K562 (cell line): ENCODE measurements around the gene SLMAP. TPM values are rescaled to one million over a fixed set of nuclear protein-coding genes. Genes with fewer than 3 reads are reported as not detected.

Source experiments
- ATAC-seq: fragments of 200-7000 bp; cut with Tn5 transposase; 3 replicates; pipeline ENCODE4 v1.9.1; 2020; ENCODE audit warnings: moderate library complexity
- BruUV-seq: library from RNA; stranded (reverse); fragments of 400-500 nt; replicated peaks from 2 replicates; lab custom pipeline; 2021; lab: Mats Ljungman, UMichigan
- CTCF ChIA-PET: fragments of 300-600 bp; formaldehyde crosslinking; extraction: SDS; loops from one replicate; lab custom pipeline; 2021; ENCODE audit warnings: low intra/inter-chr PET ratio; lab: Yijun Ruan, JAX
- POLR2A ChIA-PET: fragments of 300-600, 350-650 bp; sonication (Branson Sonifier 250); formaldehyde crosslinking; extraction: SDS; loops from one replicate; lab custom pipeline; 2021; ENCODE audit warnings: antibody characterized with exemption, inconsistent platforms; lab: Yijun Ruan, JAX
- DNase-seq, 4 experiments: peaks; one replicate each; pipeline versions ENCODE4 v3.0.0 to v3.0.0-alpha.2; 2011 to 2018; ENCODE audit warnings: low spot score in 3 of 4, mixed read lengths in 3 of 4; ENCODE audit errors: extremely low read depth in 1 of 4
- FAIRE-seq: peaks from 2 replicates; lab custom pipeline; 2011; peaks lifted over from hg19 to GRCh38; lab: Jason Lieb, UNC
- H2AFZ ChIP-seq: 2 replicates; pipeline ENCODE4 v1.6.0; 2011; ENCODE audit warnings: low read depth, low read length, control low read depth, inconsistent platforms
- H3K27ac ChIP-seq: fragments of 200-600 bp; 3 replicates; pipeline ENCODE4 v1.8.0; 2011; ENCODE audit warnings: low read depth, mild to moderate bottlenecking, control low read depth, inconsistent platforms, low read length, moderate library complexity, mixed read lengths; ENCODE audit errors: extremely low read depth
- H3K27me3 ChIP-seq, 2 experiments: fragments of 300-600 bp in 1 of 2; 2 replicates in 1 of 2; 3 replicates in 1 of 2; pipeline versions ENCODE4 v1.6.0 to v1.8.0; 2011; ENCODE audit warnings: inconsistent platforms in 2 of 2, low read length in 2 of 2, mild to moderate bottlenecking in 1 of 2, mixed read lengths in 1 of 2, moderate library complexity in 1 of 2; ENCODE audit not compliant: control insufficient read depth in 2 of 2, insufficient read depth in 2 of 2
- H3K36me3 ChIP-seq: fragments of 300-600 bp; 3 replicates; pipeline ENCODE4 v1.8.0; 2011; ENCODE audit warnings: mild to moderate bottlenecking, low read length, inconsistent platforms; ENCODE audit not compliant: control insufficient read depth, insufficient read depth
- H3K4me1 ChIP-seq, 2 experiments: fragments of 200-600 bp in 1 of 2; replicated peaks in 1 of 2; 2 replicates in 1 of 2; 3 replicates in 1 of 2; pipeline versions ENCODE4 v1.5.1 to v1.8.0; 2011; ENCODE audit warnings: inconsistent platforms in 2 of 2, low read length in 2 of 2, mild to moderate bottlenecking in 1 of 2, mixed read lengths in 1 of 2, moderate library complexity in 1 of 2; ENCODE audit not compliant: control insufficient read depth in 2 of 2, insufficient read depth in 2 of 2
- H3K4me2 ChIP-seq: 2 replicates; pipeline ENCODE4 v1.6.1; 2011; ENCODE audit warnings: low read length, control low read depth, inconsistent platforms, mixed read lengths; ENCODE audit not compliant: insufficient read depth
- H3K4me3 ChIP-seq: fragments of 200-600 bp; sonication (generic), shearing (Covaris generic); 2 replicates; pipeline ENCODE4 v1.5.1; 2016; ENCODE audit warnings: control low read depth, inconsistent platforms
- H3K79me2 ChIP-seq: fragments of 200-600 bp; 3 replicates; pipeline ENCODE4 v1.8.0; 2011; ENCODE audit warnings: low read length, inconsistent platforms; ENCODE audit not compliant: control insufficient read depth, insufficient read depth
- H3K9ac ChIP-seq, 2 experiments: 2 replicates each; pipeline versions ENCODE4 v1.6.0 to v1.6.1; 2011; ENCODE audit warnings: low read depth in 2 of 2, low read length in 2 of 2, control low read depth in 1 of 2, inconsistent platforms in 1 of 2, mild to moderate bottlenecking in 1 of 2, mixed read lengths in 1 of 2; ENCODE audit not compliant: insufficient read depth in 1 of 2
- H3K9me1 ChIP-seq: one replicate; pipeline ENCODE4 v1.6.0; 2011; ENCODE audit warnings: inconsistent platforms, mild to moderate bottlenecking, low read length, moderate library complexity; ENCODE audit not compliant: control insufficient read depth, insufficient read depth
- H3K9me3 ChIP-seq: replicated peaks from 2 replicates; pipeline ENCODE4 v1.5.1; 2011; ENCODE audit warnings: low read depth, low read length, inconsistent platforms; ENCODE audit not compliant: control insufficient read depth, insufficient read depth
- H4K20me1 ChIP-seq: replicated peaks from 2 replicates; pipeline ENCODE4 v1.6.1; 2011; ENCODE audit warnings: low read length, inconsistent platforms, mixed read lengths; ENCODE audit not compliant: control insufficient read depth, insufficient read depth
- CCNT2 ChIP-seq: IDR thresholded peaks from 2 replicates; pipeline ENCODE4 v1.6.1; 2011; ENCODE audit warnings: borderline replicate concordance, low read depth, mild to moderate bottlenecking, moderate library complexity, mixed read lengths, low read length; ENCODE audit not compliant: insufficient read length; ENCODE audit errors: extremely low read depth
- ESRRA ChIP-seq: fragments of 450-650 bp; IDR thresholded peaks from 2 replicates; pipeline ENCODE4 v1.6.1; 2014; ENCODE audit warnings: low read depth, mild to moderate bottlenecking, moderate library complexity, borderline replicate concordance
- NFYB ChIP-seq: IDR thresholded peaks from 2 replicates; pipeline ENCODE4 v1.6.1; 2011; ENCODE audit warnings: mild to moderate bottlenecking, moderate library complexity; ENCODE audit not compliant: insufficient read length; ENCODE audit errors: extremely low read depth
- WGBS: fragments of 100-300 bp; shearing (Covaris generic); methylation state at CpG from one replicate; pipeline ENCODE4 v1.1.6; 2016; ENCODE audit warnings: low coverage, mixed read lengths; ENCODE audit not compliant: insufficient coverage; ENCODE audit errors: missing lambda C conversion rate; 5-methylcytosine and 5-hydroxymethylcytosine counted together
- in situ Hi-C: fragments of 300-500 bp; cut with MboI; formaldehyde crosslinking; loops from 4 replicates; pipeline ENCODE4 v1.15.0; 2018; ENCODE audit warnings: inconsistent platforms, mixed read lengths
- intact Hi-C: fragments of 100-400 bp; cut with micrococcal nuclease; formaldehyde crosslinking; loops from 2 replicates; pipeline ENCODE4 v1.14.2; 2022
- polyA plus RNA-seq, 8 experiments: library from polyadenylated mRNA; depleted of rRNA in 4 of 8; stranded (reverse) in 5 of 8; unstranded in 3 of 8; fragments of >200 nt; fragmentation: Nextera tagmentation in 2 of 8; fragmentation: Illumina TruSeq in 1 of 8; extraction: Ambion mirVana in 2 of 8; extraction: Trizol in 1 of 8; gene quantifications; 2 replicates each; pipeline versions ENCODE4 v1.2.1 to v1.2.3, GENCODE V29; 2011 to 2014; ENCODE audit warnings: inconsistent platforms in 1 of 8, missing spikeins in 1 of 8
- total RNA-seq, 7 experiments: library from RNA; depleted of rRNA in 6 of 7; stranded (reverse); fragments of >200 nt in 6 of 7; fragmentation: Illumina TruSeq in 2 of 7; extraction: Trizol in 2 of 7; gene quantifications; 2 replicates each; pipeline versions ENCODE4 v1.2.1 to v1.2.3, GENCODE V29; 2011 to 2021; ENCODE audit warnings: low replicate concordance in 1 of 7
- TF ChIP-seq, protein P1 (sequence below): fragments of 450-650 bp; IDR thresholded peaks from 2 replicates; pipeline ENCODE4 v1.6.1; 2018; ENCODE audit not compliant: partially characterized antibody

SLMAP gene
- total and polyA plus RNA-seq, 9 of the 15 experiments (the other 6 are each of a cell fraction or from before 2014, with no cell fraction given), result 12.1 to 50.7 (median 28.3) TPM

DNA sequence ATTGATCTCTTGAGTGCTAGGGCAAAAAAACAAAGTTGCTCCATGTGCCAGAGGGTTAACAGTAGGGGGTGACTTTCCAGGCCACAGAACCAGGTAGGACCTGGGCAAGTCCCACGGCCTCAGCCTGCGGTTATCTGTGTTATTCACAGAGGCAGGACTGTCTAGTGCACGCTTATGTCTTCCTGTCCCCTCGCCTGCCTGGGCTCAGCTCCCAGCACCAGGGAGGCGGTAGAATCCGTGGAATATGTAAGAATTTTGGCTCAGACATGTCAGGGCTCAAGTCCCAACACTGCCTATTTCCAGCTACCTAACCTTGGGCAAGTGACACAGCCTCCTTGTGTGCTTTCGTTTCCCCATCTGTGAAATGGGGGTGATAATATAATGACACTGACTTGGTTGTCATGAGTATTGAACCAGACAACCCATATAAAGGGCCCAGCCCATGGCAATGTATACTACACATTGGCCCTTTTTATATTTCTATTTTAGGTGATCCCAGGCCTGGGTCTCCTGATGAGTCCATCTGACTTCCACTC lies 207.8 kb downstream of the SLMAP start:
- 26% methylated on average over 7 of the region's 7 CpGs for WGBS
- no peaks in the 10 kb centered on the region for H3K36me3 ChIP-seq
- H3K79me2 ChIP-seq, result no peaks in the 10 kb centered on the region
- ATAC-seq (peak; percentile 19; the same call in 1 of the 3 replicates), DNase-seq (no peak), FAIRE-seq (no peak)
- POLR2A ChIA-PET, result interaction anchor here (1.8 kb wide), 1 partner anchor 10 kb away, joined by 5 read pairs; no protein-coding TSS in a partner anchor
- H3K27ac ChIP-seq, result no peak overlapping the region
- CTCF ChIA-PET, result no interaction called here
- H2AFZ ChIP-seq, result peak overlapping the region; percentile 12; the same call in 1 of the 2 replicates
- no peak overlapping the region for H3K4me3 ChIP-seq
- in situ Hi-C loops (no loop called here), intact Hi-C loops (loop anchor here (5.0 kb wide), 1 partner anchor 43 kb away; the partner anchor contains the start of gene FLNB)
- no peaks in the 10 kb centered on the region for H3K9me3 ChIP-seq
- H3K27me3 ChIP-seq, result no peaks in the 10 kb centered on the region
- no peak overlapping the region for H3K4me2 ChIP-seq
- H4K20me1 ChIP-seq, result no peaks in the 10 kb centered on the region
- BruUV-seq, result no TSS peak
- no peak overlapping the region for H3K9ac ChIP-seq
- H3K9me1 ChIP-seq, result no peaks in the 10 kb centered on the region
- H3K4me1 ChIP-seq, result peaks cover 10 to 17% of the 10 kb centered on the region in 2 experiments
- TF ChIP-seq CCNT2 (no peak), ESRRA (peak; percentile 54; the same call in 1 of the 2 replicates), NFYB (no peak)
- TF ChIP-seq, protein P1, sequence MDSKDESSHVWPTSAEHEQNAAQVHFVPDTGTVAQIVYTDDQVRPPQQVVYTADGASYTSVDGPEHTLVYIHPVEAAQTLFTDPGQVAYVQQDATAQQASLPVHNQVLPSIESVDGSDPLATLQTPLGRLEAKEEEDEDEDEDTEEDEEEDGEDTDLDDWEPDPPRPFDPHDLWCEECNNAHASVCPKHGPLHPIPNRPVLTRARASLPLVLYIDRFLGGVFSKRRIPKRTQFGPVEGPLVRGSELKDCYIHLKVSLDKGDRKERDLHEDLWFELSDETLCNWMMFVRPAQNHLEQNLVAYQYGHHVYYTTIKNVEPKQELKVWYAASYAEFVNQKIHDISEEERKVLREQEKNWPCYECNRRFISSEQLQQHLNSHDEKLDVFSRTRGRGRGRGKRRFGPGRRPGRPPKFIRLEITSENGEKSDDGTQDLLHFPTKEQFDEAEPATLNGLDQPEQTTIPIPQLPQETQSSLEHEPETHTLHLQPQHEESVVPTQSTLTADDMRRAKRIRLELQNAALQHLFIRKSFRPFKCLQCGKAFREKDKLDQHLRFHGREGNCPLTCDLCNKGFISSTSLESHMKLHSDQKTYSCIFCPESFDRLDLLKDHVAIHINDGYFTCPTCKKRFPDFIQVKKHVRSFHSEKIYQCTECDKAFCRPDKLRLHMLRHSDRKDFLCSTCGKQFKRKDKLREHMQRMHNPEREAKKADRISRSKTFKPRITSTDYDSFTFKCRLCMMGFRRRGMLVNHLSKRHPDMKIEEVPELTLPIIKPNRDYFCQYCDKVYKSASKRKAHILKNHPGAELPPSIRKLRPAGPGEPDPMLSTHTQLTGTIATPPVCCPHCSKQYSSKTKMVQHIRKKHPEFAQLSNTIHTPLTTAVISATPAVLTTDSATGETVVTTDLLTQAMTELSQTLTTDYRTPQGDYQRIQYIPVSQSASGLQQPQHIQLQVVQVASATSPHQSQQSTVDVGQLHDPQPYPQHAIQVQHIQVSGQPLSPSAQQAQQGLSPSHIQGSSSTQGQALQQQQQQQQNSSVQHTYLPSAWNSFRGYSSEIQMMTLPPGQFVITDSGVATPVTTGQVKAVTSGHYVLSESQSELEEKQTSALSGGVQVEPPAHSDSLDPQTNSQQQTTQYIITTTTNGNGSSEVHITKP, result peak; percentile 17
